ENCODE results near the gene CD40.

DNA sequence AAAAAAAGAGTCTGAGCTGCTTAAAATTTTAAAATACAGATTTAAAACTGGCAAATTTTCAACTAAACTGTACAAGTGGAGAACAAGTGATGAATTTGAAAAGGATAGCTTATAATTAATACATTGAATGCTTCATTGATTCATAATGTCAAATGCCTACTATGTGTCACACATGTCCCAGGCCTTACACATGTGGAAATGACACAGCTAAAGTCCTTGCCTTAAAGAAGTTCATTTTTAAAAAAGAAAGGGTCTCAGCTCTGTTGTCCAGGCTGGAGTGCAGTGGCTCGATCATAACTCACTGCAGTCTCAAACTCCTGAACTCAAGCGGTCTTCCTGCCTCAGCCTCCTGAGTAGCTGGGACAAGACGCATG lies 33.3 kb upstream of the CD40 start:
- no peak for TF ChIP-seq CTCF (conservative IDR thresholded peaks at IDR 0.05; ENCODE audit: low read length)
- no peak for TF ChIP-seq EZH2phosphoT487 (IDR thresholded peaks at IDR 0.05; ENCODE audit: borderline replicate concordance, low read depth, low read length)
